ENCODE results near the gene SDF4. TPM values are rescaled to one million over a fixed set of nuclear protein-coding genes. Genes with fewer than 3 reads are reported as not detected.

The SDF4 gene
- total RNA-seq, 2 donors from 2014 or later = 120 to 128 TPM

DNA sequence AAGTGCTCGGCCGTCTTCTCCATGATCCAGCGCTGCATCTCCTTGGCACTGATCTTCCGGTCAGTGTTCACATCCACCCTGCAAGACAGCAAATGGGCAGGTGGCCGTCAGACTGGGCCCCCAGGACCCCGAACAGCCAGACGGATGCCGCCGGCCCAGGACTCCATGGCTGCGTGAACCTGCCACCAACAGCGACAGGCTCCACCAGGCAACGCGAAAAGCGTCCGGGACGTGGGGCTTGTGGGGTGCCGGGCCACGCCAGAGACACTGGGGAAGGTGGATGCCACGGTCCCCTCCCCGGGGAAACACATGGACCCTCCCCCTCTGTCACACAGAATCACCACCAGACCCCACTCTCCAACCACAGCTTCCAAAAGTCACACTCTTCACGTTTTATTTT, 7.9 kb downstream of the SDF4 start:
- Histone ChIP-seq H3K4me3 (no peak overlapping the region), H3K9me3 (no peaks in the 10 kb centered on the region), H3K27ac (no peak overlapping the region), H3K36me3 (peaks cover 70% of the 10 kb centered on the region), H3K4me1 (peaks cover 0 to 26% of the 10 kb centered on the region in 2 donors), H3K27me3 (no peaks in the 10 kb centered on the region)
- no peak for DNase-seq (ENCODE audit: low spot score)
- TF ChIP-seq, protein P1, sequence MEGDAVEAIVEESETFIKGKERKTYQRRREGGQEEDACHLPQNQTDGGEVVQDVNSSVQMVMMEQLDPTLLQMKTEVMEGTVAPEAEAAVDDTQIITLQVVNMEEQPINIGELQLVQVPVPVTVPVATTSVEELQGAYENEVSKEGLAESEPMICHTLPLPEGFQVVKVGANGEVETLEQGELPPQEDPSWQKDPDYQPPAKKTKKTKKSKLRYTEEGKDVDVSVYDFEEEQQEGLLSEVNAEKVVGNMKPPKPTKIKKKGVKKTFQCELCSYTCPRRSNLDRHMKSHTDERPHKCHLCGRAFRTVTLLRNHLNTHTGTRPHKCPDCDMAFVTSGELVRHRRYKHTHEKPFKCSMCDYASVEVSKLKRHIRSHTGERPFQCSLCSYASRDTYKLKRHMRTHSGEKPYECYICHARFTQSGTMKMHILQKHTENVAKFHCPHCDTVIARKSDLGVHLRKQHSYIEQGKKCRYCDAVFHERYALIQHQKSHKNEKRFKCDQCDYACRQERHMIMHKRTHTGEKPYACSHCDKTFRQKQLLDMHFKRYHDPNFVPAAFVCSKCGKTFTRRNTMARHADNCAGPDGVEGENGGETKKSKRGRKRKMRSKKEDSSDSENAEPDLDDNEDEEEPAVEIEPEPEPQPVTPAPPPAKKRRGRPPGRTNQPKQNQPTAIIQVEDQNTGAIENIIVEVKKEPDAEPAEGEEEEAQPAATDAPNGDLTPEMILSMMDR (IDR thresholded peaks at IDR 0.05) = no peak

DNA sequence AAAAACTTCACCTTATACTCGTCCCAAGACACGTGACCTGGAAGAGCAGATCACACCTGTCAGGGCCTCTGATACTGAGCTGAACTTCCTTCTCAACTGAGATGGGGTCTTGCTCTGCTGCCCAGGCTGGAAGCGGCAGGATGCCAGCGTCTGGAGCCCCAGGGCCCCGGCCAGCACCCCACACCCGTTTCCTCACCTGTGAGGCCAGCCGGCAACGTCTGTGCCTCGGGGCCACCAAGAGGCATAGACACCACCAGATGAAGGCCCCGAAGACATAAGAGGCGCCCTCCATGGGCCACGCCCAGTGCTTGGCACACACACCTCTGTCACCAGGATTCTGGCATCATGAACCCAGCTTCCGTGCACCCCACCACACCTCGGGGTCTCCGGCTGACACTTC, 8.5 kb downstream of the SDF4 start:
- DNase-seq (ENCODE audit: low spot score) = no peak
- Histone ChIP-seq H3K27me3 (no peaks in the 10 kb centered on the region), H3K4me3 (no peak overlapping the region), H3K9me3 (no peaks in the 10 kb centered on the region), H3K36me3 (peaks cover 71% of the 10 kb centered on the region), H3K4me1 (peaks cover 0 to 20% of the 10 kb centered on the region in 2 donors), H3K27ac (no peak overlapping the region)
- TF ChIP-seq, protein P1 (IDR thresholded peaks at IDR 0.05) = no peak

DNA sequence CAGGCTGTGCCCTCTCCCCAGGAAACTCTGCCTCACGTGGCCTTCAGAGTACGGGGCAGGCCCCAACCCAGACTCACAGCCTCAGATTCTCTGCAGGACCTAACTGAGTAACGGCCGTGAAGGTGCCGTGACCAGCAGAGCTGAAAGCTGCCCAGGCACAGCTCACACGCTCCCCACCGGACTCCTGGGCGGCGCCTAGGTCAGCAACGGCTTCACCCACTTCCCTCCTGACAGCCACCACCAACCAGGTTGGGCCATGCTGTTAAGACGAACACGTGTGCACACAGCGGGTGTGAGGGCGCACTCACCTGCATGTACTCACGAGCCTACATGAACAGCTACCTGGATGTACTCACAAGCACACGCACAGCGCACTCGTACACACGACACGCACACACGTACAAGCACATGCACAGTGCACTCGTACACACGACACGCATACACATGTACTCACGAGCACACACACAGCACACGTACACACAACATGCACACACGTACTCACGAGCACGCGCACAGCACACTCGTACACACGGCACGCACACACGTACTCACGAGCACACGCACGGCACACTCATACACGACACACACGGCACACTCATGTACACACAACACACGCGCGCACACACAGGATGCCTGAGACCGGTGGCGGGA, 9.1 kb downstream of the SDF4 start:
- TF ChIP-seq, protein P1 (IDR thresholded peaks at IDR 0.05) = no peak
- Histone ChIP-seq H3K36me3 (peaks cover 70% of the 10 kb centered on the region), H3K4me1 (peaks cover 0 to 20% of the 10 kb centered on the region in 2 donors), H3K27ac (no peak overlapping the region), H3K27me3 (no peaks in the 10 kb centered on the region), H3K4me3 (no peak overlapping the region), H3K9me3 (no peaks in the 10 kb centered on the region)
- DNase-seq (ENCODE audit: low spot score) = no peak

DNA sequence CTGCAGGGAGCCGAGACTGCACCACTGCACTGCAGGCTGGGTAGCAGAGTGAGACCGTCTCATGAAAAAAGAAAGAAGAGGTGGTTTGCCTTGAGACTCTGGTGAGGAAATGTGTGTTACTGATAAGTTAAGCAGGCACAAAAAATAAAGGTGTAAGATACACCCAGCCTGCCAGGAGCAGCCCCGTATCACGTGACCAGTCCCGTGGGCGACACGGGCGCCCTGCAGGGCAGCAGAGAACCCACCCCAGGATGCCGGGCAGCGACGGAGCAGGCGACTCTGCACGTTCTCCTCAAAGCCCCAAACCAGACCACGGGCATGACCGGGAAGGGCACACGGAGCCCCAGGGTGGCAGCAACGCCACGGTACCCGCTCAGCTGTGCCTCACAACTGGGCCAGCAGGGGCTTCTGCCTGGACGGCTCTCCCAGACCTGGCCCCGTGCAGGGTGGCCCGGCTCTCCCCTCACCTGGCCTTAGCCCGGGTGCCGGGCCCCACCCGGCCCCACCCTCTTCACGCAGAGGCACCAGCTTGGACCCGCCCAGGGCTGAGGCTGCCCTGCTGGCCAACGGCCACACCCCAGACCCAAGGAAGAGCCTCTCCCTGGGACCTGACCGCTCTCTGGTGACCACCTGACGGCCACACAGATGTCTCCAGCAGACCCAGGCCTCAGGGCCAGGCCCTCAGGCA, 9.8 kb downstream of the SDF4 start:
- H3K36me3 ChIP-seq = peaks cover 71% of the 10 kb centered on the region
- no peak overlapping the region for H3K27ac ChIP-seq
- H3K4me1 ChIP-seq = peaks cover 0 to 20% of the 10 kb centered on the region in 2 donors
- DNase-seq (ENCODE audit: low spot score) = no peak
- no peaks in the 10 kb centered on the region for H3K9me3 ChIP-seq
- TF ChIP-seq, protein P1 (IDR thresholded peaks at IDR 0.05) = no peak
- H3K4me3 ChIP-seq = no peak overlapping the region
- H3K27me3 ChIP-seq = no peaks in the 10 kb centered on the region

DNA sequence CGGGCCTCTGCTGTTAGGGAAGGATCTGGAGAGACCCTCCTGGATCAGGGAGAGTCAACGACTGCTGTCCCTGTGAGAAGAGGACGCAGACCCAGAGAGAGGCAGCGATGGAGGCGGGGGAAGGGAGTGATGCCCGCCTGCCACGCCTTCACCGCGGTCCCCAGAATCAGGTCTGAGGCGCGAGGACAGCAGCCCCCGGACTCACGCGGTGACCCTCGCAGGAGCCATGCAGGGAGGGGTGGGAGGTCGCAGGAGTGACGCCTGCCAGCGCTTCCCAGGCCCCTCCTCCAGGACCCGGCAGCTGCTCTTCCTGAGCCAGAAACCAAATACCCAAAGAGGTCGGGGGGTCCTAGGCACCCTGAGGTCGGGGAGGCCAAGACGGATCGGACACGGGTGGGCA, 11.6 kb downstream of the SDF4 start:
- no peak overlapping the region for H3K4me3 ChIP-seq
- no peak for DNase-seq (ENCODE audit: low spot score)
- H3K27me3 ChIP-seq = no peaks in the 10 kb centered on the region
- TF ChIP-seq, protein P1 (IDR thresholded peaks at IDR 0.05) = no peak
- peaks cover 76% of the 10 kb centered on the region for H3K36me3 ChIP-seq
- H3K27ac ChIP-seq = no peak overlapping the region
- no peaks in the 10 kb centered on the region for H3K9me3 ChIP-seq
- peaks cover 0 to 19% of the 10 kb centered on the region in 2 donors for H3K4me1 ChIP-seq
